H9 (cell line): ENCODE results near the gene GATAD2B. TPM values are rescaled to one million over a fixed set of nuclear protein-coding genes. Genes with fewer than 3 reads are reported as not detected.

Experiments
- DNase-seq: peaks from one replicate; pipeline ENCODE4 v3.0.0-alpha.2; 2017
- H2AFZ ChIP-seq: one replicate; pipeline ENCODE4 v1.6.1; 2013; ENCODE audit warnings: mild to moderate bottlenecking, low read length, control low read depth, moderate library complexity
- H2AK5ac ChIP-seq: 2 replicates; pipeline ENCODE4 v1.6.1; 2013; ENCODE audit warnings: low read length, control low read depth, mixed read lengths; ENCODE audit not compliant: insufficient read length
- H2BK120ac ChIP-seq: one replicate; pipeline ENCODE4 v1.6.1; 2013; ENCODE audit warnings: low read depth, mild to moderate bottlenecking, low read length, control low read depth, inconsistent platforms; ENCODE audit not compliant: poor library complexity, severe bottlenecking
- H2BK12ac ChIP-seq: 2 replicates; pipeline ENCODE4 v1.6.1; 2013; ENCODE audit warnings: low read length, control low read depth, mixed read lengths, low read depth; ENCODE audit not compliant: insufficient read length
- H2BK15ac ChIP-seq: 2 replicates; pipeline ENCODE4 v1.6.1; 2013; ENCODE audit warnings: low read depth, low read length, control low read depth
- H2BK20ac ChIP-seq: one replicate; pipeline ENCODE4 v1.6.1; 2013; ENCODE audit warnings: low read depth, mild to moderate bottlenecking, low read length, control low read depth, inconsistent platforms; ENCODE audit not compliant: poor library complexity, severe bottlenecking
- H2BK5ac ChIP-seq: 2 replicates; pipeline ENCODE4 v1.6.1; 2013; ENCODE audit warnings: low read length, control low read depth, mixed read lengths; ENCODE audit not compliant: insufficient read length
- H3K14ac ChIP-seq: 2 replicates; pipeline ENCODE4 v1.6.1; 2013; ENCODE audit warnings: low read length, control low read depth; ENCODE audit not compliant: insufficient read depth
- H3K18ac ChIP-seq: 2 replicates; pipeline ENCODE4 v1.6.1; 2013; ENCODE audit warnings: low read depth, mild to moderate bottlenecking, mixed read lengths, low read length, control low read depth; ENCODE audit not compliant: insufficient read length
- H3K23ac ChIP-seq: 2 replicates; pipeline ENCODE4 v1.6.1; 2013; ENCODE audit warnings: low read length, control low read depth, mixed read lengths, low read depth; ENCODE audit not compliant: insufficient read length
- H3K23me2 ChIP-seq: 2 replicates; pipeline ENCODE4 v1.6.1; 2013; ENCODE audit warnings: low read depth, mild to moderate bottlenecking, mixed read lengths, low read length, control low read depth; ENCODE audit not compliant: insufficient read length, poor library complexity, severe bottlenecking
- H3K27ac ChIP-seq: 2 replicates; pipeline ENCODE4 v1.5.1; 2013; ENCODE audit warnings: low read length, control low read depth, mixed read lengths, low read depth; ENCODE audit not compliant: insufficient read length
- H3K27me3 ChIP-seq: 2 replicates; pipeline ENCODE4 v1.6.1; 2013; ENCODE audit warnings: low read length, control low read depth, inconsistent platforms; ENCODE audit not compliant: insufficient read depth
- H3K4ac ChIP-seq: 2 replicates; pipeline ENCODE4 v1.6.1; 2013; ENCODE audit warnings: low read depth, mild to moderate bottlenecking, control low read depth, inconsistent platforms, low read length, moderate library complexity
- H3K4me1 ChIP-seq: 2 replicates; pipeline ENCODE4 v1.6.1; 2013; ENCODE audit warnings: low read length, control low read depth, inconsistent platforms; ENCODE audit not compliant: insufficient read depth
- H3K4me2 ChIP-seq: 2 replicates; pipeline ENCODE4 v1.6.1; 2013; ENCODE audit warnings: low read length, control low read depth, mixed read lengths; ENCODE audit not compliant: insufficient read length, insufficient read depth
- H3K56ac ChIP-seq: 2 replicates; pipeline ENCODE4 v1.6.1; 2013; ENCODE audit warnings: low read depth, mild to moderate bottlenecking, mixed read lengths, low read length, control low read depth; ENCODE audit not compliant: insufficient read length
- H3K79me1 ChIP-seq: 2 replicates; pipeline ENCODE4 v1.6.1; 2013; ENCODE audit warnings: low read depth, mild to moderate bottlenecking, moderate library complexity, low read length, control low read depth, inconsistent platforms; ENCODE audit not compliant: insufficient read depth, poor library complexity, severe bottlenecking
- H3K79me2 ChIP-seq: 2 replicates; pipeline ENCODE4 v1.6.1; 2013; ENCODE audit warnings: low read length, control low read depth, inconsistent platforms; ENCODE audit not compliant: insufficient read depth
- H3K9ac ChIP-seq: 2 replicates; pipeline ENCODE4 v1.6.1; 2013; ENCODE audit warnings: low read length, control low read depth, mixed read lengths; ENCODE audit not compliant: insufficient read length; ENCODE audit errors: extremely low read depth
- H3K9me3 ChIP-seq: one replicate; pipeline ENCODE4 v1.6.1; 2013; ENCODE audit warnings: low read depth, low read length, inconsistent platforms; ENCODE audit not compliant: control insufficient read depth
- H3T11ph ChIP-seq: one replicate; pipeline ENCODE4 v1.6.1; 2013; ENCODE audit warnings: mild to moderate bottlenecking, low read length, control low read depth, inconsistent platforms
- H4K20me1 ChIP-seq: one replicate; pipeline ENCODE4 v1.6.1; 2013; ENCODE audit not compliant: control insufficient read depth, insufficient read length, insufficient read depth
- H4K5ac ChIP-seq: 2 replicates; pipeline ENCODE4 v1.6.1; 2013; ENCODE audit warnings: low read depth, mild to moderate bottlenecking, mixed read lengths, low read length, control low read depth; ENCODE audit not compliant: insufficient read length
- H4K8ac ChIP-seq: replicated peaks from 2 replicates; pipeline ENCODE4 v1.6.1; 2013; ENCODE audit warnings: low read length, control low read depth, mixed read lengths, low read depth; ENCODE audit not compliant: insufficient read length
- H4K91ac ChIP-seq: 2 replicates; pipeline ENCODE4 v1.6.1; 2013; ENCODE audit warnings: low read depth, mild to moderate bottlenecking, moderate library complexity, mixed read lengths, low read length, control low read depth; ENCODE audit not compliant: insufficient read length
- H3K27ac Mint-ChIP-seq, 3 experiments: 2 replicates in 2 of 3; 3 replicates in 1 of 3; pipeline ENCODE4 v1.8.0; 2020 to 2021; ENCODE audit warnings: mixed read lengths in 3 of 3, mild to moderate bottlenecking in 1 of 3, moderate library complexity in 1 of 3
- H3K27me3 Mint-ChIP-seq: 2 replicates; pipeline ENCODE4 v1.8.0; 2021; ENCODE audit warnings: low read depth, mild to moderate bottlenecking, moderate library complexity, mixed read lengths
- H3K36me3 Mint-ChIP-seq, 3 experiments: 2 replicates in 2 of 3; 3 replicates in 1 of 3; pipeline ENCODE4 v1.8.0; 2020 to 2021; ENCODE audit warnings: low read depth in 3 of 3, mixed read lengths in 3 of 3; ENCODE audit not compliant: insufficient read depth in 1 of 3
- H3K4me1 Mint-ChIP-seq, 2 experiments: 2 replicates each; pipeline ENCODE4 v1.8.0; 2020; ENCODE audit warnings: mixed read lengths in 2 of 2
- H3K4me3 Mint-ChIP-seq, 2 experiments: 2 replicates in 1 of 2; 3 replicates in 1 of 2; pipeline ENCODE4 v1.8.0; 2020 to 2021; ENCODE audit warnings: mild to moderate bottlenecking in 2 of 2, mixed read lengths in 2 of 2, moderate library complexity in 1 of 2
- H3K9me3 Mint-ChIP-seq, 2 experiments: 2 replicates in 1 of 2; 3 replicates in 1 of 2; pipeline ENCODE4 v1.8.0; 2020; ENCODE audit warnings: mild to moderate bottlenecking in 2 of 2, mixed read lengths in 2 of 2, moderate library complexity in 1 of 2
- WGBS: extraction: QIAGEN DNeasy Blood & Tissue Kit; methylation state at CpG from one replicate; pipeline ENCODE4 v1.1.7; 2013; ENCODE audit warnings: missing lambda C conversion rate, low lambda C conversion rate, mixed read lengths; ENCODE audit not compliant: insufficient read length; ENCODE audit errors: extremely low coverage; 5-methylcytosine and 5-hydroxymethylcytosine counted together
- total RNA-seq: library from RNA; stranded (reverse); gene quantifications from 2 replicates; pipeline ENCODE4 v1.2.1, GENCODE V29; 2021
- TF ChIP-seq, protein P1 (sequence below): fragments of 200-600 bp; sonication (generic); conservative IDR thresholded peaks from 3 replicates; pipeline ENCODE4 v1.8.0; 2021; ENCODE audit warnings: antibody characterized with exemption, mild to moderate bottlenecking

Gene GATAD2B
- total RNA-seq, 1 experiment from 2014 or later, result 44.1 TPM

- H4K8ac ChIP-seq, result no peak overlapping the region
- no peak overlapping the region for H3T11ph ChIP-seq
- no peak overlapping the region for H3K4ac ChIP-seq
- H3K27me3 ChIP-seq, result no peaks in the 10 kb centered on the region
- no peak overlapping the region for H3K14ac ChIP-seq
- Mint-ChIP-seq H3K4me3 (no peak overlapping the region), H3K9me3 (no peaks in the 10 kb centered on the region), H3K27me3 (peaks cover 4% of the 10 kb centered on the region), H3K36me3 (peaks cover 6 to 26% (median 24%) of the 10 kb centered on the region in 3 experiments), H3K27ac (no peak overlapping the region; a peak in 1 of 7 replicates), H3K4me1 (peaks cover 9 to 11% of the 10 kb centered on the region in 2 experiments; a peak in 3 of 4 replicates)
- no peak overlapping the region for H3K18ac ChIP-seq
- no peak overlapping the region for H2BK120ac ChIP-seq
- H2BK20ac ChIP-seq, result no peak overlapping the region
- no peaks in the 10 kb centered on the region for H4K20me1 ChIP-seq
- no peak overlapping the region for H3K9ac ChIP-seq
- H4K5ac ChIP-seq, result no peak overlapping the region
- WGBS, result no CpG with 5 or more reads among the region's 2 CpGs
- H3K27ac ChIP-seq, result no peak overlapping the region
- no peaks in the 10 kb centered on the region for H3K23me2 ChIP-seq
- no peak overlapping the region for H3K56ac ChIP-seq
- H3K79me2 ChIP-seq, result no peaks in the 10 kb centered on the region
- no peak for DNase-seq
- no peaks in the 10 kb centered on the region for H3K79me1 ChIP-seq
- no peak overlapping the region for H4K91ac ChIP-seq
- H2BK12ac ChIP-seq, result no peak overlapping the region
- H2BK15ac ChIP-seq, result no peak overlapping the region
- no peak overlapping the region for H2BK5ac ChIP-seq
- H3K4me2 ChIP-seq, result no peak overlapping the region
- no peak overlapping the region for H2AK5ac ChIP-seq
- TF ChIP-seq, protein P1, sequence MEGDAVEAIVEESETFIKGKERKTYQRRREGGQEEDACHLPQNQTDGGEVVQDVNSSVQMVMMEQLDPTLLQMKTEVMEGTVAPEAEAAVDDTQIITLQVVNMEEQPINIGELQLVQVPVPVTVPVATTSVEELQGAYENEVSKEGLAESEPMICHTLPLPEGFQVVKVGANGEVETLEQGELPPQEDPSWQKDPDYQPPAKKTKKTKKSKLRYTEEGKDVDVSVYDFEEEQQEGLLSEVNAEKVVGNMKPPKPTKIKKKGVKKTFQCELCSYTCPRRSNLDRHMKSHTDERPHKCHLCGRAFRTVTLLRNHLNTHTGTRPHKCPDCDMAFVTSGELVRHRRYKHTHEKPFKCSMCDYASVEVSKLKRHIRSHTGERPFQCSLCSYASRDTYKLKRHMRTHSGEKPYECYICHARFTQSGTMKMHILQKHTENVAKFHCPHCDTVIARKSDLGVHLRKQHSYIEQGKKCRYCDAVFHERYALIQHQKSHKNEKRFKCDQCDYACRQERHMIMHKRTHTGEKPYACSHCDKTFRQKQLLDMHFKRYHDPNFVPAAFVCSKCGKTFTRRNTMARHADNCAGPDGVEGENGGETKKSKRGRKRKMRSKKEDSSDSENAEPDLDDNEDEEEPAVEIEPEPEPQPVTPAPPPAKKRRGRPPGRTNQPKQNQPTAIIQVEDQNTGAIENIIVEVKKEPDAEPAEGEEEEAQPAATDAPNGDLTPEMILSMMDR, result no peak
- H3K23ac ChIP-seq, result no peak overlapping the region
- H2AFZ ChIP-seq, result no peak overlapping the region
- H3K9me3 ChIP-seq, result no peaks in the 10 kb centered on the region
- H3K4me1 ChIP-seq, result no peaks in the 10 kb centered on the region
Measured at GRCh38 chr1:153804112-153804511, 118.7 kb downstream of the GATAD2B start.
